B cell (primary cell): ENCODE measurements around the gene CTNNA3. TPM values are rescaled to one million over a fixed set of nuclear protein-coding genes. Genes with fewer than 3 reads are reported as not detected.
A peak's percentile ranks its signal among the peaks of the same experiment; 100 is the strongest.

Source experiments
- ATAC-seq: fragments of 200-7000 bp; cut with Tn5 transposase; one replicate; pipeline ENCODE4 v1.10.0; 2021; ENCODE audit warnings: low read depth, mild to moderate bottlenecking, moderate number of reproducible peaks, moderate library complexity
- CTCF ChIA-PET: fragments of 350-600 bp; sonication (Branson Sonifier 250); formaldehyde crosslinking; loops from one replicate; lab custom pipeline; 2021; ENCODE audit warnings: antibody characterized with exemption, inconsistent platforms; lab: Charles Lee
- POLR2A ChIA-PET: fragments of 350-600 bp; sonication (Branson Sonifier 250); formaldehyde crosslinking; loops from one replicate; lab custom pipeline; 2021; ENCODE audit warnings: antibody characterized with exemption; lab: Charles Lee
- DNase-seq: peaks from one replicate; pipeline ENCODE4 v3.0.0; 2013
- H2AFZ ChIP-seq: 2 replicates; pipeline ENCODE4 v1.6.1; 2012; ENCODE audit warnings: mild to moderate bottlenecking, low read depth, low read length; ENCODE audit not compliant: insufficient read depth, poor library complexity, severe bottlenecking
- H3K27ac ChIP-seq, 2 donors: 1 replicate in 1 of 2; 2 replicates in 1 of 2; pipeline ENCODE4 v1.5.1; 2012 to 2013; ENCODE audit warnings: low read length in 2 of 2, mild to moderate bottlenecking in 2 of 2, moderate library complexity in 1 of 2
- H3K27me3 ChIP-seq, 4 experiments: fragments of 200-600 bp in 1 of 4; sonication (generic) in 1 of 4; replicated peaks in 1 of 4; 1 replicate in 2 of 4; 2 replicates in 2 of 4; pipeline versions ENCODE4 v1.6.1 to v1.7.0; 2013 to 2016; ENCODE audit warnings: low read length in 3 of 4, mild to moderate bottlenecking in 2 of 4, mixed read lengths in 1 of 4, moderate library complexity in 1 of 4; ENCODE audit not compliant: insufficient read depth in 4 of 4, control insufficient read depth in 3 of 4; ENCODE audit errors: control extremely low read depth in 1 of 4
- H3K36me3 ChIP-seq, 2 experiments: replicated peaks in 1 of 2; 1 replicate in 1 of 2; 2 replicates in 1 of 2; pipeline versions ENCODE4 v1.6.1 to v1.7.1; 2013; ENCODE audit warnings: low read length in 1 of 2; ENCODE audit not compliant: insufficient read depth in 2 of 2, control insufficient read depth in 1 of 2; ENCODE audit errors: control extremely low read depth in 1 of 2, extremely low read depth in 1 of 2
- H3K4me1 ChIP-seq, 2 donors: fragments of 200-600 bp in 1 of 2; sonication (generic) in 1 of 2; 1 replicate in 1 of 2; 2 replicates in 1 of 2; pipeline versions ENCODE4 v1.5.1 to v1.6.1; 2013 to 2017; ENCODE audit warnings: low read length in 2 of 2; ENCODE audit not compliant: control insufficient read depth in 2 of 2, insufficient read depth in 2 of 2
- H3K4me2 ChIP-seq: replicated peaks from 2 replicates; pipeline ENCODE3; 2012; ENCODE audit warnings: mild to moderate bottlenecking, low read depth, low read length; ENCODE audit not compliant: poor library complexity, severe bottlenecking
- H3K4me3 ChIP-seq, 5 experiments: fragments of 200-600 bp in 1 of 5; sonication (generic) in 1 of 5; 1 replicate in 3 of 5; 2 replicates in 2 of 5; pipeline versions ENCODE4 v1.5.1 to v1.7.0; 2011 to 2016; ENCODE audit warnings: low read length in 4 of 5, mild to moderate bottlenecking in 4 of 5, low read depth in 2 of 5, control low read depth in 1 of 5, moderate library complexity in 1 of 5; ENCODE audit not compliant: insufficient read depth in 1 of 5; ENCODE audit errors: control extremely low read depth in 1 of 5, extremely low read depth in 1 of 5
- H3K79me2 ChIP-seq: fragments of 200-600 bp; sonication (generic); one replicate; pipeline ENCODE4 v1.6.0; 2016; ENCODE audit warnings: low read length; ENCODE audit not compliant: control insufficient read depth, insufficient read depth
- H3K9ac ChIP-seq: fragments of 200-600 bp; sonication (generic); 2 replicates; pipeline ENCODE4 v1.6.1; 2017; ENCODE audit warnings: mild to moderate bottlenecking, low read length, moderate library complexity
- H3K9me3 ChIP-seq, 3 donors: one replicate each; pipeline versions ENCODE4 v1.6.1 to v1.7.1; 2013; ENCODE audit warnings: low read length in 2 of 3; ENCODE audit not compliant: control insufficient read depth in 2 of 3, insufficient read depth in 1 of 3; ENCODE audit errors: control extremely low read depth in 1 of 3
- H4K20me1 ChIP-seq: 2 replicates; pipeline ENCODE4 v1.6.0; 2012; ENCODE audit warnings: mild to moderate bottlenecking, low read length; ENCODE audit not compliant: insufficient read depth, control insufficient read depth, poor library complexity, severe bottlenecking
- H3K27ac Mint-ChIP-seq: one replicate; pipeline ENCODE4 v1.8.0; 2021; ENCODE audit warnings: mixed read lengths
- H3K27me3 Mint-ChIP-seq: one replicate; pipeline ENCODE4 v1.8.0; 2021; ENCODE audit warnings: mixed read lengths
- H3K4me1 Mint-ChIP-seq: one replicate; pipeline ENCODE4 v1.8.0; 2021; ENCODE audit warnings: mixed read lengths
- H3K4me3 Mint-ChIP-seq: one replicate; pipeline ENCODE4 v1.8.0; 2021; ENCODE audit warnings: mixed read lengths
- H3K9me3 Mint-ChIP-seq: one replicate; pipeline ENCODE4 v1.8.0; 2022; ENCODE audit warnings: mixed read lengths; ENCODE audit not compliant: insufficient read depth
- EZH2 ChIP-seq: IDR thresholded peaks from 2 replicates; pipeline ENCODE4 v1.6.1; 2012; ENCODE audit warnings: borderline replicate concordance, low read depth, mild to moderate bottlenecking, moderate library complexity, low read length; ENCODE audit not compliant: insufficient read depth, poor library complexity, severe bottlenecking
- WGBS: methylation state at CpG from one replicate; pipeline ENCODE4 v1.1.5; 2013; ENCODE audit warnings: missing lambda C conversion rate; ENCODE audit not compliant: insufficient coverage; 5-methylcytosine and 5-hydroxymethylcytosine counted together
- intact Hi-C: fragments of 100-400 bp; cut with micrococcal nuclease; formaldehyde crosslinking; loops from one replicate; pipeline ENCODE4 v1.10.0; 2022
- polyA plus RNA-seq: library from polyadenylated mRNA; depleted of rRNA; stranded (reverse); fragments of >200 nt; gene quantifications from 2 replicates; pipeline ENCODE4 v1.2.3, GENCODE V29; 2012
- total RNA-seq, 2 donors: library from RNA; stranded (reverse); fragments of 120-200 nt in 1 of 2; gene quantifications; 1 replicate in 1 of 2; 2 replicates in 1 of 2; pipeline versions ENCODE4 v1.2.3 to v1.2.4, GENCODE V29; 2013 to 2022
- TF ChIP-seq, protein P1 (sequence below): fragments of 200-600 bp; IDR thresholded peaks from one replicate; pipeline ENCODE4 v1.8.0; 2022; ENCODE audit warnings: antibody characterized with exemption, mild to moderate bottlenecking

The CTNNA3 gene
- total and polyA plus RNA-seq, 2 donors (not counting 1 experiment from before 2014, with no cell fraction given), result 0.01 TPM; not detected in 1

DNA sequence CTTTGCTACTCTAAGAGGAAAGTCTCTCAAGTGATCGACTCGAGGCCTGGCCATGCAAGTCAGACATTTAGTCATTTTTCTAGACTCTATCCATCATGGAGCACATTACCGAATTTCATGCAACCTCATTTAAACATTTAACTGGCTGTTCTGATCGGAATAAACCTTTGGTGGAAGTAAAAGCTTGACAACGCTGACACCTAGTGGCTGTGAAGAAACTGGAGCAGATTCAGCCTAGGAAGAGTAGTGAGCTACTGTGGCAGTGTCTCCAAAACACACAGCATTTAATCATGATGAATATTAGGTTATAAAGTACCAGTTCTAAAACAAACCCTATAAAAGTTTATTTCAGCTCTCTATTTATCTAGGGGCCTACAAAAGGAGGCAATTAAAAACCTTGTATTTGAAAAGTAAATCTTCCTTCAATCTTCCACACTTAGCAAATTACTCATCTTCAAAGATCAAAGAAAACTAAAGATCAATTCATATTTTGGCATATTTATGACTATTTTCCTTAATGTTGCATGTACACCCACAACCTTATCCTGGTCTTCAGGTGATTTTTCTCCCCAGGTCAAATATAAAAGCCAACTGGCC lies 175.0 kb downstream of the CTNNA3 start:
- Mint-ChIP-seq H3K4me3 (no peak overlapping the region), H3K27ac (no peak overlapping the region), H3K9me3 (no peaks in the 10 kb centered on the region), H3K4me1 (peaks cover 1% of the 10 kb centered on the region), H3K27me3 (peaks cover 4% of the 10 kb centered on the region)
- DNase-seq, result peak; percentile 29
- no peaks in the 10 kb centered on the region for H3K27me3 ChIP-seq
- H3K9ac ChIP-seq, result no peak overlapping the region
- WGBS, result no CpG with 5 or more reads among the region's 5 CpGs
- ChIA-PET POLR2A (no interaction called here), CTCF (interaction anchor here (1.4 kb wide), 1 partner anchor 14 kb away, joined by 4 read pairs; no protein-coding TSS in a partner anchor)
- H3K36me3 ChIP-seq, result no peaks in the 10 kb centered on the region
- intact Hi-C loops, result no loop called here
- no peak overlapping the region for H3K27ac ChIP-seq
- H3K4me1 ChIP-seq, result no peaks in the 10 kb centered on the region
- no peaks in the 10 kb centered on the region for H3K79me2 ChIP-seq
- ATAC-seq, result no peak
- no peak overlapping the region for H3K4me3 ChIP-seq
- H2AFZ ChIP-seq, result no peak overlapping the region
- TF ChIP-seq, protein P1, sequence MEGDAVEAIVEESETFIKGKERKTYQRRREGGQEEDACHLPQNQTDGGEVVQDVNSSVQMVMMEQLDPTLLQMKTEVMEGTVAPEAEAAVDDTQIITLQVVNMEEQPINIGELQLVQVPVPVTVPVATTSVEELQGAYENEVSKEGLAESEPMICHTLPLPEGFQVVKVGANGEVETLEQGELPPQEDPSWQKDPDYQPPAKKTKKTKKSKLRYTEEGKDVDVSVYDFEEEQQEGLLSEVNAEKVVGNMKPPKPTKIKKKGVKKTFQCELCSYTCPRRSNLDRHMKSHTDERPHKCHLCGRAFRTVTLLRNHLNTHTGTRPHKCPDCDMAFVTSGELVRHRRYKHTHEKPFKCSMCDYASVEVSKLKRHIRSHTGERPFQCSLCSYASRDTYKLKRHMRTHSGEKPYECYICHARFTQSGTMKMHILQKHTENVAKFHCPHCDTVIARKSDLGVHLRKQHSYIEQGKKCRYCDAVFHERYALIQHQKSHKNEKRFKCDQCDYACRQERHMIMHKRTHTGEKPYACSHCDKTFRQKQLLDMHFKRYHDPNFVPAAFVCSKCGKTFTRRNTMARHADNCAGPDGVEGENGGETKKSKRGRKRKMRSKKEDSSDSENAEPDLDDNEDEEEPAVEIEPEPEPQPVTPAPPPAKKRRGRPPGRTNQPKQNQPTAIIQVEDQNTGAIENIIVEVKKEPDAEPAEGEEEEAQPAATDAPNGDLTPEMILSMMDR, result peak; percentile 69
- no peak for TF ChIP-seq EZH2
- H4K20me1 ChIP-seq, result no peaks in the 10 kb centered on the region
- no peaks in the 10 kb centered on the region for H3K9me3 ChIP-seq
- no peak overlapping the region for H3K4me2 ChIP-seq

DNA sequence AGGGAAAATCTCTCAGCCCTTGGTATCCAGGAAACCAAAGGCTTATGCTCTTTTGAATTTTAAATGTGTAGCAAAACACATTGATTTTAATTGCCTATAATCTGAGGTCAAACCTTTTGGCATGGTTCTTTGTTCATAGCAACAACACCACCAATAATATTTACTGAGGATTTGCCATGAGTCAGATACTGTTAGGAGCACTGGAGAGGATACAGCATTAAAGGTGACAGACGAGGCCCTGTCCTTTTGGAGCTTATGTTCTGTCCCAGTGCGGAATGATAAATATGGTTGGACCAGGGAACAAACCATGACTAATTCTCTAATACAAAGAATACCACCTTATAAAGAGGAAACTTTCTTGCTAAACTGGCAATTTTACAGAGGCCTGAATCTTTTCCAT lies 176.6 kb downstream of the CTNNA3 start:
- Mint-ChIP-seq H3K9me3 (no peaks in the 10 kb centered on the region), H3K27ac (no peak overlapping the region), H3K27me3 (peaks cover 4% of the 10 kb centered on the region), H3K4me1 (peaks cover 1% of the 10 kb centered on the region), H3K4me3 (no peak overlapping the region)
- intact Hi-C loops, result no loop called here
- no peak overlapping the region for H3K27ac ChIP-seq
- H3K27me3 ChIP-seq, result no peaks in the 10 kb centered on the region
- no peaks in the 10 kb centered on the region for H3K9me3 ChIP-seq
- no peak overlapping the region for H2AFZ ChIP-seq
- no peaks in the 10 kb centered on the region for H3K79me2 ChIP-seq
- ATAC-seq (no peak), DNase-seq (no peak)
- no peak overlapping the region for H3K4me3 ChIP-seq
- no peaks in the 10 kb centered on the region for H4K20me1 ChIP-seq
- no peaks in the 10 kb centered on the region for H3K4me1 ChIP-seq
- ChIA-PET POLR2A (no interaction called here), CTCF (interaction anchor here (1.6 kb wide), 1 partner anchor 12 kb away, joined by 4 read pairs; no protein-coding TSS in a partner anchor)
- no peak overlapping the region for H3K4me2 ChIP-seq
- H3K36me3 ChIP-seq, result no peaks in the 10 kb centered on the region
- no peak overlapping the region for H3K9ac ChIP-seq
- no peak for TF ChIP-seq EZH2
- TF ChIP-seq, protein P1, result no peak
- WGBS, result 100% methylated on average over 2 of the region's 2 CpGs
